ENCODE results near the gene FAM98C.
"Not testable (repeated sequence)": the region's sequence is repeated elsewhere in the genome, so short reads cannot be mapped to it uniquely, and the experiment has no call there.

The FAM98C gene

GRCh38 chr19:38402967-38403674 is at the start of gene FAM98C:
FAM98C (plus strand) TSS chr19:38403093; CDS start chr19:38403154, 61 bp downstream.
- peak; percentile 95 to 98 (median 96) for DNase-seq (ENCODE audit: low read depth in 3 of 3, low spot score in 1 of 3)

- no peak for DNase-seq (ENCODE audit: low read depth in 3 of 3, low spot score in 1 of 3)
Observed at GRCh38 chr19:38355728-38356725, 46.9 kb upstream of the FAM98C start.

- no peak for DNase-seq (ENCODE audit: low read depth in 3 of 3, low spot score in 1 of 3)
Observed at GRCh38 chr19:38358071-38358470, 44.8 kb upstream of the FAM98C start.

- no peak for DNase-seq (ENCODE audit: low read depth in 3 of 3, low spot score in 1 of 3)
Observed at GRCh38 chr19:38359242-38360021, 43.5 kb upstream of the FAM98C start.

GRCh38 chr19:38360351-38360750 is 42.5 kb upstream of the FAM98C start:
- no peak for DNase-seq (ENCODE audit: low read depth in 3 of 3, low spot score in 1 of 3)

- DNase-seq (ENCODE audit: low read depth in 3 of 3, low spot score in 1 of 3): no peak
Observed at GRCh38 chr19:38360839-38361631, 41.9 kb upstream of the FAM98C start.

GRCh38 chr19:38361633-38362075 is 41.2 kb upstream of the FAM98C start:
- DNase-seq (ENCODE audit: low read depth in 3 of 3, low spot score in 1 of 3): peak in 1 of 3 donors; percentile 46

- DNase-seq (ENCODE audit: low read depth in 3 of 3, low spot score in 1 of 3): peak; percentile 29 to 52 (median 35)
Observed at GRCh38 chr19:38362076-38362945, 40.6 kb upstream of the FAM98C start.

- not testable (repeated sequence) for DNase-seq (ENCODE audit: low read depth in 3 of 3, low spot score in 1 of 3)
Observed at GRCh38 chr19:38362946-38363688, 39.8 kb upstream of the FAM98C start.

- no peak for DNase-seq (ENCODE audit: low read depth in 3 of 3, low spot score in 1 of 3)
Observed at GRCh38 chr19:38367041-38367440, 35.9 kb upstream of the FAM98C start.

GRCh38 chr19:38369584-38369983 is 33.3 kb upstream of the FAM98C start:
- no peak for DNase-seq (ENCODE audit: low read depth in 3 of 3, low spot score in 1 of 3)

GRCh38 chr19:38370299-38370698 is 32.6 kb upstream of the FAM98C start:
- no peak for DNase-seq (ENCODE audit: low read depth in 3 of 3, low spot score in 1 of 3)

GRCh38 chr19:38371081-38371480 is 31.8 kb upstream of the FAM98C start:
- DNase-seq (ENCODE audit: low read depth in 3 of 3, low spot score in 1 of 3): no peak

- DNase-seq (ENCODE audit: low read depth in 3 of 3, low spot score in 1 of 3): no peak
Observed at GRCh38 chr19:38373907-38374331, 29.0 kb upstream of the FAM98C start.

GRCh38 chr19:38374332-38375097 is 28.4 kb upstream of the FAM98C start, which contains the start of gene PSMD8:
PSMD8 (plus strand) TSS chr19:38374571; CDS start chr19:38374602, 31 bp downstream.
- DNase-seq (ENCODE audit: low read depth in 3 of 3, low spot score in 1 of 3): peak; percentile 95 to 96 (median 96)

GRCh38 chr19:38375098-38375493 is 27.8 kb upstream of the FAM98C start:
- DNase-seq (ENCODE audit: low read depth in 3 of 3, low spot score in 1 of 3): no peak

GRCh38 chr19:38375748-38376147 is 27.1 kb upstream of the FAM98C start:
- no peak for DNase-seq (ENCODE audit: low read depth in 3 of 3, low spot score in 1 of 3)

GRCh38 chr19:38376576-38376975 is 26.3 kb upstream of the FAM98C start:
- DNase-seq (ENCODE audit: low read depth in 3 of 3, low spot score in 1 of 3): no peak
